NCI-H1930 (cell line): ENCODE data around the gene SDK2.

Source experiments
- DNase-seq, 2 experiments: peaks; one replicate each; lab custom pipeline; 2025; lab: John Stamatoyannopoulos, UW

The SDK2 gene

GRCh38 chr17:73365301-73365874 is 278.9 kb downstream of the SDK2 start:
- DNase-seq: no peak

- no peak for DNase-seq
These were observed 280.1 kb downstream of the SDK2 start for GRCh38 chr17:73364155-73364522.

- DNase-seq: no peak
These were observed 280.6 kb downstream of the SDK2 start for GRCh38 chr17:73363442-73364154.

- no peak for DNase-seq
These were observed 281.5 kb downstream of the SDK2 start for GRCh38 chr17:73362697-73363096.

GRCh38 chr17:73360961-73361761 is 283.1 kb downstream of the SDK2 start:
- no peak for DNase-seq

GRCh38 chr17:73359987-73360410 is 284.2 kb downstream of the SDK2 start:
- DNase-seq: no peak

GRCh38 chr17:73359352-73359751 is 284.9 kb downstream of the SDK2 start:
- no peak for DNase-seq

- DNase-seq: no peak
These were observed 285.6 kb downstream of the SDK2 start for GRCh38 chr17:73358668-73359067.

- DNase-seq: no peak
These were observed 286.3 kb downstream of the SDK2 start for GRCh38 chr17:73357981-73358380.

- DNase-seq: no peak
These were observed 286.9 kb downstream of the SDK2 start for GRCh38 chr17:73357318-73357717.

GRCh38 chr17:73356561-73357170 is 287.6 kb downstream of the SDK2 start:
- no peak for DNase-seq

- DNase-seq: no peak
These were observed 289.6 kb downstream of the SDK2 start for GRCh38 chr17:73354423-73355284.

GRCh38 chr17:73352261-73352660 is 292.0 kb downstream of the SDK2 start:
- DNase-seq: no peak

- DNase-seq: no peak
These were observed 292.5 kb downstream of the SDK2 start for GRCh38 chr17:73351764-73352163.

- DNase-seq: no peak
These were observed 293.4 kb downstream of the SDK2 start for GRCh38 chr17:73350864-73351263.

- DNase-seq: no peak
These were observed 294.6 kb downstream of the SDK2 start for GRCh38 chr17:73349647-73350046.

- DNase-seq: no peak
These were observed 295.1 kb downstream of the SDK2 start for GRCh38 chr17:73349138-73349537.

GRCh38 chr17:73348829-73349095 is 295.5 kb downstream of the SDK2 start:
- DNase-seq: no peak

GRCh38 chr17:73348018-73348828 is 296.0 kb downstream of the SDK2 start:
- DNase-seq: no peak

GRCh38 chr17:73347351-73347750 is 296.9 kb downstream of the SDK2 start:
- DNase-seq: no peak

- DNase-seq: no peak
These were observed 297.6 kb downstream of the SDK2 start for GRCh38 chr17:73346501-73347162.
